Panc1 (cell line): ENCODE results near the gene TNNI3K. TPM values are rescaled to one million over a fixed set of nuclear protein-coding genes. Genes with fewer than 3 reads are reported as not detected.

ENCODE experiments used
- ATAC-seq: fragments of 200-7000 bp; cut with Tn5 transposase; 2 replicates; pipeline ENCODE4 v1.9.1; 2020; ENCODE audit warnings: mild to moderate bottlenecking, moderate library complexity
- BruUV-seq: library from RNA; stranded (reverse); fragments of 400-500 nt; replicated peaks from 2 replicates; lab custom pipeline; 2021; lab: Mats Ljungman, UMichigan
- CTCF ChIA-PET: fragments of 300-600 bp; sonication (Branson Sonifier 250); formaldehyde crosslinking; loops from one replicate; lab custom pipeline; 2022; ENCODE audit warnings: antibody characterized with exemption; lab: Charles Lee
- POLR2A ChIA-PET: fragments of 300-600 bp; sonication (Branson Sonifier 250); formaldehyde crosslinking; loops from one replicate; lab custom pipeline; 2022; ENCODE audit warnings: antibody characterized with exemption; lab: Charles Lee
- DNase-seq: peaks from one replicate; pipeline ENCODE4 v3.0.0-alpha.2; 2010; ENCODE audit warnings: low read depth, low spot score
- H3K27ac ChIP-seq: 2 replicates; pipeline ENCODE4 v1.5.1; 2011; ENCODE audit warnings: mild to moderate bottlenecking, low read length, inconsistent platforms
- H3K27me3 ChIP-seq: fragments of 200-500 bp; sonication (Bioruptor generic); 2 replicates; pipeline ENCODE4 v1.6.0; 2014; ENCODE audit warnings: low read length, inconsistent platforms; ENCODE audit not compliant: control insufficient read depth, insufficient read depth
- H3K36me3 ChIP-seq: fragments of 200-500 bp; sonication (Bioruptor generic); 2 replicates; pipeline ENCODE4 v1.5.1; 2014; ENCODE audit warnings: inconsistent platforms, mild to moderate bottlenecking, low read length, moderate library complexity; ENCODE audit not compliant: control insufficient read depth, insufficient read depth
- H3K4me1 ChIP-seq: 2 replicates; pipeline ENCODE4 v1.5.1; 2011; ENCODE audit warnings: inconsistent platforms, mild to moderate bottlenecking, low read length, moderate library complexity; ENCODE audit not compliant: control insufficient read depth, insufficient read depth
- H3K4me3 ChIP-seq, 2 experiments: 2 replicates each; pipeline ENCODE4 v1.5.1; 2011 to 2012; ENCODE audit warnings: low read depth in 2 of 2, low read length in 2 of 2, mild to moderate bottlenecking in 2 of 2, inconsistent platforms in 1 of 2, moderate library complexity in 1 of 2
- H3K9me3 ChIP-seq: fragments of 200-500 bp; sonication (Bioruptor generic); 2 replicates; pipeline ENCODE4 v1.5.1; 2014; ENCODE audit warnings: low read depth, mild to moderate bottlenecking, inconsistent platforms, low read length, moderate library complexity; ENCODE audit not compliant: control insufficient read depth, insufficient read depth
- POLR2AphosphoS5 ChIP-seq: IDR thresholded peaks from 2 replicates; pipeline ENCODE4 v1.6.1; 2012; ENCODE audit warnings: mild to moderate bottlenecking, low read depth, low read length, moderate library complexity
- SIN3A ChIP-seq: IDR thresholded peaks from 2 replicates; pipeline ENCODE4 v1.6.1; 2012; ENCODE audit warnings: low read depth, mild to moderate bottlenecking, low read length, moderate library complexity, borderline replicate concordance; ENCODE audit not compliant: insufficient read depth
- TCF7L2 ChIP-seq: IDR thresholded peaks from 2 replicates; pipeline ENCODE4 v1.6.1; 2011; ENCODE audit warnings: mild to moderate bottlenecking, low read depth, low read length, inconsistent platforms
- in situ Hi-C: cut with HindIII; loops from 2 replicates; pipeline ENCODE4 v1.10.0; 2016; ENCODE audit warnings: low sequenced_read_pairs, low pct_unique_long_range_greater_than_20kb
- intact Hi-C: fragments of 100-400 bp; cut with micrococcal nuclease; formaldehyde crosslinking; loops from one replicate; pipeline ENCODE4 v1.10.0; 2022; ENCODE audit not compliant: unreplicated experiment
- total RNA-seq: library from RNA; stranded (reverse); gene quantifications from one replicate; pipeline ENCODE4 v1.2.1, GENCODE V29; 2021; ENCODE audit not compliant: unreplicated experiment
- TF ChIP-seq, protein P1 (sequence below): fragments of 450-650 bp; IDR thresholded peaks from 2 replicates; pipeline ENCODE4 v1.5.1; 2017; ENCODE audit warnings: mild to moderate bottlenecking
- TF ChIP-seq, protein P2 (sequence below), 2 experiments: IDR thresholded peaks; 2 replicates each; pipeline ENCODE4 v1.6.1; 2011 to 2012; ENCODE audit warnings: low read depth in 2 of 2, control low read depth in 1 of 2, low read length in 1 of 2, mild to moderate bottlenecking in 1 of 2, moderate library complexity in 1 of 2; ENCODE audit not compliant: insufficient read depth in 1 of 2

Gene TNNI3K
- total RNA-seq, 1 experiment from 2014 or later, result not detected

DNA sequence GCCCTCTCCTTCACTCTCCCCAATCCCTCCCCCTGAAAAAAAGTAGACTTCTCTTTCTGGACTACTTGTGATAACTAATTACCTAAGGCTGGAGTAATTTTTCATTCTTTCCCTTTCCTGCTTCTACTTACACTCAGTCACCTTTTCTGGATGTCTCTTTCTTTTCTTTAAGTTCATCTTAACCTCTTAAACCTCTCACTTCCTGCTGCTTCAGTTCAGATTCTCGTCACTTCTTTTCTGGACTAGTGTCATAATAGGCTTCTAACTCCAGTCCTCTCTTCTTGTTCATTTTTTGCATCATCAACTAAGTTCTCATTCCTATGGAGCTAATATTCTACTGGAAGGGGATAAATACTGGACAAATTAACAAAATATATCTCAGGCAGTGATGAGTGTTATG lies 201.8 kb downstream of the TNNI3K start:
- Histone ChIP-seq H3K36me3 (no peaks in the 10 kb centered on the region), H3K27me3 (no peaks in the 10 kb centered on the region), H3K9me3 (no peaks in the 10 kb centered on the region), H3K27ac (no peak overlapping the region), H3K4me1 (no peaks in the 10 kb centered on the region), H3K4me3 (no peak overlapping the region)
- ATAC-seq (no peak), DNase-seq (no peak)
- POLR2A ChIA-PET, result no interaction called here
- TF ChIP-seq SIN3A, result no peak
- TF ChIP-seq, protein P1, sequence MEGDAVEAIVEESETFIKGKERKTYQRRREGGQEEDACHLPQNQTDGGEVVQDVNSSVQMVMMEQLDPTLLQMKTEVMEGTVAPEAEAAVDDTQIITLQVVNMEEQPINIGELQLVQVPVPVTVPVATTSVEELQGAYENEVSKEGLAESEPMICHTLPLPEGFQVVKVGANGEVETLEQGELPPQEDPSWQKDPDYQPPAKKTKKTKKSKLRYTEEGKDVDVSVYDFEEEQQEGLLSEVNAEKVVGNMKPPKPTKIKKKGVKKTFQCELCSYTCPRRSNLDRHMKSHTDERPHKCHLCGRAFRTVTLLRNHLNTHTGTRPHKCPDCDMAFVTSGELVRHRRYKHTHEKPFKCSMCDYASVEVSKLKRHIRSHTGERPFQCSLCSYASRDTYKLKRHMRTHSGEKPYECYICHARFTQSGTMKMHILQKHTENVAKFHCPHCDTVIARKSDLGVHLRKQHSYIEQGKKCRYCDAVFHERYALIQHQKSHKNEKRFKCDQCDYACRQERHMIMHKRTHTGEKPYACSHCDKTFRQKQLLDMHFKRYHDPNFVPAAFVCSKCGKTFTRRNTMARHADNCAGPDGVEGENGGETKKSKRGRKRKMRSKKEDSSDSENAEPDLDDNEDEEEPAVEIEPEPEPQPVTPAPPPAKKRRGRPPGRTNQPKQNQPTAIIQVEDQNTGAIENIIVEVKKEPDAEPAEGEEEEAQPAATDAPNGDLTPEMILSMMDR, result no peak
- TF ChIP-seq, protein P2, sequence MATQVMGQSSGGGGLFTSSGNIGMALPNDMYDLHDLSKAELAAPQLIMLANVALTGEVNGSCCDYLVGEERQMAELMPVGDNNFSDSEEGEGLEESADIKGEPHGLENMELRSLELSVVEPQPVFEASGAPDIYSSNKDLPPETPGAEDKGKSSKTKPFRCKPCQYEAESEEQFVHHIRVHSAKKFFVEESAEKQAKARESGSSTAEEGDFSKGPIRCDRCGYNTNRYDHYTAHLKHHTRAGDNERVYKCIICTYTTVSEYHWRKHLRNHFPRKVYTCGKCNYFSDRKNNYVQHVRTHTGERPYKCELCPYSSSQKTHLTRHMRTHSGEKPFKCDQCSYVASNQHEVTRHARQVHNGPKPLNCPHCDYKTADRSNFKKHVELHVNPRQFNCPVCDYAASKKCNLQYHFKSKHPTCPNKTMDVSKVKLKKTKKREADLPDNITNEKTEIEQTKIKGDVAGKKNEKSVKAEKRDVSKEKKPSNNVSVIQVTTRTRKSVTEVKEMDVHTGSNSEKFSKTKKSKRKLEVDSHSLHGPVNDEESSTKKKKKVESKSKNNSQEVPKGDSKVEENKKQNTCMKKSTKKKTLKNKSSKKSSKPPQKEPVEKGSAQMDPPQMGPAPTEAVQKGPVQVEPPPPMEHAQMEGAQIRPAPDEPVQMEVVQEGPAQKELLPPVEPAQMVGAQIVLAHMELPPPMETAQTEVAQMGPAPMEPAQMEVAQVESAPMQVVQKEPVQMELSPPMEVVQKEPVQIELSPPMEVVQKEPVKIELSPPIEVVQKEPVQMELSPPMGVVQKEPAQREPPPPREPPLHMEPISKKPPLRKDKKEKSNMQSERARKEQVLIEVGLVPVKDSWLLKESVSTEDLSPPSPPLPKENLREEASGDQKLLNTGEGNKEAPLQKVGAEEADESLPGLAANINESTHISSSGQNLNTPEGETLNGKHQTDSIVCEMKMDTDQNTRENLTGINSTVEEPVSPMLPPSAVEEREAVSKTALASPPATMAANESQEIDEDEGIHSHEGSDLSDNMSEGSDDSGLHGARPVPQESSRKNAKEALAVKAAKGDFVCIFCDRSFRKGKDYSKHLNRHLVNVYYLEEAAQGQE (IDR thresholded peaks at IDR 0.05; ENCODE audit: insufficient read depth in 1 of 2, low read depth in 2 of 2, low read length in 1 of 2), result no peak
- no peak for TF ChIP-seq POLR2AphosphoS5
- TF ChIP-seq TCF7L2, result no peak
- in situ Hi-C loops, result no loop called here
- intact Hi-C loops, result no loop called here
- no TSS peak for BruUV-seq
- CTCF ChIA-PET, result no interaction called here

DNA sequence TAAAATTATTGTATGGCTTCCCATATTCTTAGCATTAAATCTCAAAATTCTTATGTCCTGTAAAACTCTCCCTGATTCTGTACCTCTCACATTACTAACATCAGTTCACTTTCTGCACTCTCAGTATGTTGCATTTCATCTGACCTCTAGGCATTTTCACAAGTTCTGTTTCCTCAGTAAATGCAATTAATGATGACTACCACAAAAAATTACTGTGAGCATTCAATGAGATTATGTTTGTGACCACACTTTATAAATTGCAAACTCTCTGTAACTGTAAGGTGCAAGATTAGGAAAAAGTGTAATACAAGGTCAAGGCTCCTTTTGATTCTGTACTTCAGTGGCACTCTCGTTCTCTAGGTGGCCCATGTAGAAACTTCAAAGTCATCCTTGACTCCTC lies 216.8 kb downstream of the TNNI3K start:
- TF ChIP-seq, protein P2 (IDR thresholded peaks at IDR 0.05; ENCODE audit: insufficient read depth in 1 of 2, low read depth in 2 of 2, low read length in 1 of 2), result no peak
- TF ChIP-seq POLR2AphosphoS5 (no peak), SIN3A (no peak)
- BruUV-seq, result no TSS peak
- in situ Hi-C loops, result no loop called here
- CTCF ChIA-PET, result no interaction called here
- no peaks in the 10 kb centered on the region for H3K27me3 ChIP-seq
- no peak overlapping the region for H3K4me3 ChIP-seq
- H3K9me3 ChIP-seq, result no peaks in the 10 kb centered on the region
- ATAC-seq, result no peak
- no peaks in the 10 kb centered on the region for H3K4me1 ChIP-seq
- POLR2A ChIA-PET, result no interaction called here
- H3K36me3 ChIP-seq, result no peaks in the 10 kb centered on the region
- no peak for DNase-seq
- H3K27ac ChIP-seq, result no peak overlapping the region
- intact Hi-C loops, result no loop called here
